ENCODE measurements around the gene GALNT7.

The GALNT7 gene

GRCh38 chr4:173237762-173238161 is 69.2 kb downstream of the GALNT7 start:
- DNase-seq: no peak

GRCh38 chr4:173240696-173241095 is 72.1 kb downstream of the GALNT7 start:
- no peak for DNase-seq

GRCh38 chr4:173242466-173243250 is 74.0 kb downstream of the GALNT7 start:
- DNase-seq: no peak

- DNase-seq: no peak
These were observed 74.7 kb downstream of the GALNT7 start for GRCh38 chr4:173243321-173243720.

- no peak for DNase-seq
These were observed 75.5 kb downstream of the GALNT7 start for GRCh38 chr4:173243917-173244658.

GRCh38 chr4:173245952-173246351 is 77.3 kb downstream of the GALNT7 start:
- DNase-seq: no peak

GRCh38 chr4:173246719-173247118 is 78.1 kb downstream of the GALNT7 start:
- no peak for DNase-seq

GRCh38 chr4:173247321-173247720 is 78.7 kb downstream of the GALNT7 start:
- DNase-seq: no peak

- no peak for DNase-seq
These were observed 80.1 kb downstream of the GALNT7 start for GRCh38 chr4:173248690-173249089.

GRCh38 chr4:173252024-173252935 is 83.7 kb downstream of the GALNT7 start:
- DNase-seq: peak; percentile 53

- no peak for DNase-seq
These were observed 85.0 kb downstream of the GALNT7 start for GRCh38 chr4:173253561-173253960.

GRCh38 chr4:173254646-173255045 is 86.0 kb downstream of the GALNT7 start:
- no peak for DNase-seq

GRCh38 chr4:173256825-173257224 is 88.2 kb downstream of the GALNT7 start:
- no peak for DNase-seq

GRCh38 chr4:173257732-173258717 is 89.4 kb downstream of the GALNT7 start:
- peak; percentile 76 for DNase-seq

- DNase-seq: no peak
These were observed 90.3 kb downstream of the GALNT7 start for GRCh38 chr4:173258866-173259265.

GRCh38 chr4:173259310-173259709 is 90.7 kb downstream of the GALNT7 start:
- no peak for DNase-seq

GRCh38 chr4:173261052-173261451 is 92.4 kb downstream of the GALNT7 start:
- no peak for DNase-seq

- DNase-seq: no peak
These were observed 93.8 kb downstream of the GALNT7 start for GRCh38 chr4:173262375-173262774.

- no peak for DNase-seq
These were observed 95.6 kb downstream of the GALNT7 start for GRCh38 chr4:173264245-173264644.

GRCh38 chr4:173264684-173265185 is 96.1 kb downstream of the GALNT7 start:
- DNase-seq: peak; percentile 75

GRCh38 chr4:173265751-173266150 is 97.1 kb downstream of the GALNT7 start:
- no peak for DNase-seq

GRCh38 chr4:173267711-173268110 is 99.1 kb downstream of the GALNT7 start:
- DNase-seq: no peak
